ENCODE measurements around the gene FOXN3.
A peak's percentile ranks its signal among the peaks of the same experiment; 100 is the strongest.
"Not testable (repeated sequence)": the region's sequence is repeated elsewhere in the genome, so short reads cannot be mapped to it uniquely, and the experiment has no call there.

FOXN3 gene

GRCh38 chr14:89303456-89304435 lies 113.3 kb downstream of the FOXN3 start:
- peak; percentile 55 for DNase-seq (ENCODE audit: low read depth, low spot score)

- no peak for DNase-seq (ENCODE audit: low read depth, low spot score)
These were observed 114.6 kb downstream of the FOXN3 start for GRCh38 chr14:89302396-89302950.

DNA sequence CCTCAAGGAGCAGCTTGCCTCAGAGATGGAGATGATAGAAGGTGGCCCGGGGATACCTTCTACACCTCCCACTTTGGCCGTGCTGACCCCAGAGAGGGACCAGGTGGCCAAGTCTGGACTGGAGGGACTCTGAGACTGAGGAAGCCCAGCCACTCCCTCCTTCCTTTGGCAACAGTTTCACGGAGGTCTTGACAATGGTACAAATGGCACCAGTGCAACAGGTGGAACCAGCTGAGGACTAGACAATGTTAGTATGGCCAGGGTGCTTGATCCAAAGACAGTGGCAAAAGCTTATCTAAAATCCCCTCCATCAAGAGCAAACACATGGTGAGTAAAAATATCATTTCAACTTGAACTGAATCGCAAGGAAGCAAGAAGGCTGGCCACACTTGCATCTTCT lies 117.4 kb downstream of the FOXN3 start:
- DNase-seq (ENCODE audit: low read depth, low spot score), result no peak

GRCh38 chr14:89298056-89298834 lies 118.8 kb downstream of the FOXN3 start:
- no peak for DNase-seq (ENCODE audit: low read depth, low spot score)

DNA sequence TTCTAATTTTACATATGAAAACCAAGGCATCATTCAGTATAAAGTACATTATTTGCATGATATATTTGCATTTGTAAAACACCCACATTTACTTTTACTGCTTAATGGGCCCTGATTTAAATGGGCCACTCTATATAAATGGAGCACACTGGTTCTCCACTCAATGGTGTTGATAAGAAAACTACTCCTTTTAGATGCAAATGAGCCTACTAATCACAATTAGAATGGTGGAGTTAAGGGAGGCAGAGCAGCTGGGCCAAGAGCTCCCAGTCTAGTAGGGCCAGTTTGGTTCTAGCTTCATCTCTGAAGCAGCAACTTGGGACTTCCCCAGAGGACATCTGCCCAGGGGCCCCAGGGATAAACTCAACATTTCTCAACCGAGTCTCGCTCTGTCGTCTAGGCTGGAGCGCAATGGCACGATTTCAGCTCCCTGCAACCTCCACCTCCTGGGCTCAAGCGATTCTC lies 120.7 kb downstream of the FOXN3 start:
- DNase-seq (ENCODE audit: low read depth, low spot score), result peak; percentile 79

DNA sequence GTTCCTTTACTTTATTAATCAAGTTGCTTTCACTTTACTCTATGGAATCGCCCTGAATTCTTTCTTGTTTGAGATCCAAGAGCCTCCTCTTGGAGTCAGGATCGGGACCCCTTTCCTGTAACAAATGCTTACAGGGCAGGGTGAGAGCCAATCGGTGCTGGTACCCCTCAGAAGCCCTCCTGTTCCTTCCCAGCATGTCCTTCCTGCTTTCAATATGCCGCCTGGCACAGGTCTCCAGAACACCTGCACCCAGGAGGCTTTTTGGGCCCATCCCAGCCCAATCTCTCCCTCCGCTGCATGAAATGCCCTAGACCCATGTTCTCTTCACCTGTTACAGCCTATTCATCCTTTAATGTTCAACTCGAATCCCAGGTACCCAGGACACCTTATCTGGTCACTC lies 122.2 kb downstream of the FOXN3 start:
- no peak for DNase-seq (ENCODE audit: low read depth, low spot score)

- DNase-seq (ENCODE audit: low read depth, low spot score), result not testable (repeated sequence)
These were observed 122.6 kb downstream of the FOXN3 start for GRCh38 chr14:89294469-89294868.

GRCh38 chr14:89294060-89294459 lies 123.0 kb downstream of the FOXN3 start:
- DNase-seq (ENCODE audit: low read depth, low spot score), result peak; percentile 33

DNA sequence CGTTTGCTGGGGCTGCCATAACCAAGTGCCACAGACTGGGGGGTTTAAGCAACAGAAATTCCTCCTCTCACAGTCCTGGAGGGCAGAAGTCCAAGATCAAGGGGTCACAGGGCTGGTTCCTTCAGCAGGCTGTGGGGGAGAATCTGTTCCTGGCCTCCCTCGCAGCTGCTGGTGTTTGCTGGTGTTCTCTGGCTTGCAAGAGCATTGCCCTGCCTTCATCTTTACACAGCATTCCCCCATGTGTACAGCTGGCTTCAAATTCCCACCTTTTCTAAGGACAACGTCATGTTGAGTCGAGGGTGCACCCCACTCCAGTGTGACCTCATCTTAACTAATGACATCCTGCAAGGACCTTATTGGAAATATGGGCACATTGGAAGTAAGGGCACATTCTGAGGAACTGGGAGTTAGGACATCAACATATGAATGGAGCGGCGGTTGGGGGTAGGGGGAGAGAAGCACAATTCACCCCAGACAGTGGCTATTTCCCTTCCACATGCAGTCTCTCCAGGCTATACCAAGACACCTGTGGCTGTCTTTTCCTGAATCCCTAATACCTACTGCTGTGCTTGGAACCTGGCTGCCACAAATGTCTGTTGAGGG lies 123.6 kb downstream of the FOXN3 start:
- DNase-seq (ENCODE audit: low read depth, low spot score), result peak; percentile 49

DNA sequence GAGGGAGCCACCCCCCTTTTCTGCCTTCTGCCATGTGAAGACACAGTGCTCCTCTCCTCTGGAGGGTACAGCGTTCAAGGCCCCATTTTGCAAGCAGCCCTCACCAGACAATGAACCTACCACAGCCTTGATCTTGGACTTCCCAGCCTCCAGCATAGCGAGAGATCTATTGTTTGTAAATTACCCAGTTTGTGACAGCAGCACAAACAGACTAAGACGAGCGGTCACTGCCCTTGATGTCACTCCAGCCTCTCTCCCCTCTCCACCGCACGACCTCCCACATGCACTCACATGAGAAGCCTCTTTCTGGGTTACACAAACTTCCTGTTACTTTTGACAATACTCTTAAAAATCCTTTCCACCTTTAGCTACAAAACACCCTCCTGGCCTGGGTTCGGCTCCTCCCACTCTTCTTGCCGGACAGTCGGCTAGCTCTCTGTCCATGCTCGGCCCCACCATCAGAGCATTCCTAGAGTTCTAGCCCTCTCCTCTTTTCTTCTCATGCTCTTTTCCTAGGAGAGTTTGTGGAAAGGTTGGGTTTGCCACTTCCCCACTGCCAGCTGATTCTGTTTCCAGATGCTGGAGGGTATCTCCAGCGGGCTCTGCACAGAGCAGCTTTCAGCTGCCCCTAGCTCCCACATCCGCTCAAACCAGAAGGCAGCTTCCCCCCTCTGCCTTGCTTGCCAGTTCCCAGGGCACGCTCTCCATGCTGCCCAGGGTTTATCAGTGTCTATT lies 124.3 kb downstream of the FOXN3 start:
- no peak for DNase-seq (ENCODE audit: low read depth, low spot score)

DNA sequence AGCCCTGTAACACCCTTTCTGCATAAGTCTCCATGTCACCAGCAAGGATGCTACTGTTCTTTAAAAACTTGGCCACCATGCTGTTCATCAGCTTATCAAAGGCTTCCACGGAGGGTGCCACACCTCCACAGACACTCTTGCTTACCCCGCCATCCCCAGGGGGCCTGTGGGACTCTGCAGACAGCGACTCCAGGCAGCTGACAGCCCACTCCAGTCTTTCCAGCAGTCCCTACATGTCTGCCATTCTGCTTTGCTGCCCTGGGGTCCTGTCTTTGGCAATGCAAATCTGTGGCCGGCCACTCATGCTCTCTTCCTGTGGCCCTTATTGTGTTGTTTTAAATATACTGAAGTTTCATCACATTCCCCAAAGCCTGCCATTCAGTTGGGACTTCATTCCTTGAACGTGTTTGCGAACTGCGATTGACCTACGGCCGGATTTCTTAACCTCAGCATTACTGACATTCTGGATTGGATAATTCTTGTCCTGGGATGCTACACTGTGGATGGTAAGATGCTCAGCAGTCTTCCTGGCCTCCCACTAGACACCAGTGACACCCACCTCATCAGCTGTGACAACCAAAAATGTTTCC lies 125.6 kb downstream of the FOXN3 start:
- no peak for DNase-seq (ENCODE audit: low read depth, low spot score)

DNA sequence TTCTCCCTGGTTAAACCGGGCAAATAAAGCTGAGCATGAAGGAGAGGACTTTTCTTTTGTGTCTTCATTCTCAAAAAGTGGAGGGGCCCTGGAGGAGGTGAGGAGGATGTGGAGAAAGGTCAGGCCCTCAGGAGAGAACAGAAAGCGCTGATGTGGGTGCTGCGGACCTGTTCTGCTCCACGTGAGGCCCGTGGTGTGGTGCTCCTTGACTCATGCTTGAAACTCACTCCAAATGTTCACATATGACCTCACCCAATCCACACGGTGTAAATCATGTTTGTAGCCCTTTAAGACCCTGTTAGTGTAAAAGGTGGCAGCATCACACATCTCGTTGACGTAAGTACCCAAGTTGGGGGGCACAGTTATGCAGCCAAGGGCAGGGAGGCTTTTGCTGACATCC lies 126.2 kb downstream of the FOXN3 start:
- DNase-seq (ENCODE audit: low read depth, low spot score), result no peak

GRCh38 chr14:89289477-89289876 lies 127.6 kb downstream of the FOXN3 start:
- no peak for DNase-seq (ENCODE audit: low read depth, low spot score)

GRCh38 chr14:89288114-89288513 lies 128.9 kb downstream of the FOXN3 start:
- DNase-seq (ENCODE audit: low read depth, low spot score), result no peak

DNA sequence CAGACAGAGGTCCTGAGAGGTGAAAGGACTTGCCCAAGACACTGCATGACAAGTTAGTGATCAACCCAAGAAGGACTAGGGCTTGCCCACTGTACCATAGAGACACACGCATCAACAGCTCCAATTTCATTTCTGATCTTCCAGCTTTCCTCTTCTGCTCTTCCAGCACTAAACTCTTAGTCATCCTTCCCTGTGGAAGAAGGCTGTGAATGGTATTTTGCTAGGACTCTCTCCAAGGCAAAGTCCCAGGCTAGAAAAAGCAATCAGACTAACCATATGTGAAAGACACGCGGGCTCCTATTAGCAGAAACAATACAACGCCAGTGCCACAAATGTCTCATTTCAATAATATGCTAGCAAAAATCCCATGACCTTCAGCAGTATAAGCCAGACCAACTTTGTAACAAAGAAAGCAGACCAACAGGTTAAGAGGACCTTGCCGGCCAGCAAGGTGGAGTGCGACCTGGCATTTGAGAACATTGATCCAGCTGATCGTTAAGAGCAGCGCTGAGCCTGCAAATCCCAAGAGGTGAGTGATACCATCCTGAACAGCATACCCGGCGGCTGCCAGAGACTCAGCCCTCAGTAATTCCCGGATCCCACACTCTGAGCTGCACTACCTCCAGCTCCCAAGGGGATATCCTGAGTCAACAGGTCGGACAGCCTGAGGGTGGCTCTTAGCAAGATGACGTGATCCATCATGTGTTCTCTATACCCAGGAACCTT lies 132.5 kb downstream of the FOXN3 start:
- DNase-seq (ENCODE audit: low read depth, low spot score), result peak; percentile 40

DNA sequence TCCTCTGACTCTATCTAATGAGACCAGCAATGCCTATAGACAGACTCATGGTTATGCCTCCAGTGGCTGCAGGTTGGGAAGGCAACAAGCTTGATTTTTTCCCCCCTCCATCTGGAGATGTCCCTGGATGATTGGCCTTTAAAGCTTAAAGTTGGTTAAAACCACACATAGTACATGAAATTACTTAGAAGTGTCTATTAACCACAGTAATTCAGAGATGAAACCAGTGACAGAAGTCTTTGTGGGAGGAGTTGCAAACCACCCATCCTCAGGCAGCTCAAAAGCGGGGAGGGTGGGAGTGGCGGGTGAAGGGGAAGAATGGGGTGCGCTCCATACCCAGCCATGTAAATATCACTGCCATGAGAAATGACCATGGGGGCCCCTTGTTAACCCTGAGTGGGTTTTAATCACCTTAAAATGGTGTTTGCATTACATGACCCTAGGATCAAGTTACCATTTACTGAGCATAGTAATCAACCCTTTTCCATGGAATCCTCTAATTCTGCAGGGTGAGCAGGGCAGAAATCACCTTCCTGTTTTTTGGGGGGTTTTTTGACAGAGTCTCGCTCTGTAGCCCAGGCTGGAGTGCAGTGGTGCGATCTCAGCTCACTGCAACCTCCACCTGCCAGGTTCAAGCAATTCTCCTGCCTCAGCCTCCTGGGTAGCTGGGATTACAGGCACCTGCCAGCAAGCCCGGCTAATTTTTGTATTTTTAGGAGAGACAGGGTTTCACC lies 133.5 kb downstream of the FOXN3 start:
- no peak for DNase-seq (ENCODE audit: low read depth, low spot score)

GRCh38 chr14:89282191-89282590 lies 134.8 kb downstream of the FOXN3 start:
- DNase-seq (ENCODE audit: low read depth, low spot score), result no peak

GRCh38 chr14:89280600-89280999 lies 136.4 kb downstream of the FOXN3 start:
- DNase-seq (ENCODE audit: low read depth, low spot score), result no peak

DNA sequence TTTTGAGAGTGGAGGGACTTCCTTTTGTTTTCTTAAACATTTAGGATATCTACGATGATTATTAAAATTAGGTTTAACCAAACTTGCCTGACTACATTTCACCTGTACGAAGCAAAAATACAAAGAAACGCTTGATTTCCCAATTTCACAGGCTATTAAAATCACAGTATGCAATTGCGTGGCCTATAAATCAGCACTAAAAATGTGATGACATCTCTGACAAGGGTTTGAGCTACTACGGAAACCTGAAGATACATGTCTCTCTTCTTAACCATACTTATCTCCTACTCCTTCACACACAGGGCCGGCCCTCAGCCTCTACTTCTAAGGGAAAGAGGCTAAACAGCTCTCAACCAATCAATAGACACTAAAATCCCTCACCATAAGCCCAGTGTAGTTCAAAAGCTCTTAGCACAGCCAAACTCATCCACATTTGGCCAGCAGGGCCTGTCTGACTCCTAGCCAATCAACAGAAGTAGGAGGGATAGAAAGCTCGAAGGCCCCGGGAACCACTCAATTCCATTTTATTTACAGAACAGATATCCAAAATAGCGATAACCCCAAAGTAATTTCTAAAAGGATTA lies 137.3 kb downstream of the FOXN3 start:
- no peak for DNase-seq (ENCODE audit: low read depth, low spot score)

Data from ELF-1 (cell line).